HG03354 (cell line): ENCODE measurements around the gene NR2C2AP.

ENCODE experiments used
- ATAC-seq: cut with Tn5 transposase; IDR thresholded peaks from one replicate; pipeline ENCODE4 v1.9.1; 2021; ENCODE audit warnings: mild to moderate bottlenecking; ENCODE audit not compliant: unreplicated experiment, poor library complexity, severe bottlenecking

NR2C2AP gene

GRCh38 chr19:19155495-19156219 lies 47.6 kb downstream of the NR2C2AP start:
- ATAC-seq, result peak; percentile 76

GRCh38 chr19:19154768-19155494 lies 48.3 kb downstream of the NR2C2AP start:
- ATAC-seq, result no peak

DNA sequence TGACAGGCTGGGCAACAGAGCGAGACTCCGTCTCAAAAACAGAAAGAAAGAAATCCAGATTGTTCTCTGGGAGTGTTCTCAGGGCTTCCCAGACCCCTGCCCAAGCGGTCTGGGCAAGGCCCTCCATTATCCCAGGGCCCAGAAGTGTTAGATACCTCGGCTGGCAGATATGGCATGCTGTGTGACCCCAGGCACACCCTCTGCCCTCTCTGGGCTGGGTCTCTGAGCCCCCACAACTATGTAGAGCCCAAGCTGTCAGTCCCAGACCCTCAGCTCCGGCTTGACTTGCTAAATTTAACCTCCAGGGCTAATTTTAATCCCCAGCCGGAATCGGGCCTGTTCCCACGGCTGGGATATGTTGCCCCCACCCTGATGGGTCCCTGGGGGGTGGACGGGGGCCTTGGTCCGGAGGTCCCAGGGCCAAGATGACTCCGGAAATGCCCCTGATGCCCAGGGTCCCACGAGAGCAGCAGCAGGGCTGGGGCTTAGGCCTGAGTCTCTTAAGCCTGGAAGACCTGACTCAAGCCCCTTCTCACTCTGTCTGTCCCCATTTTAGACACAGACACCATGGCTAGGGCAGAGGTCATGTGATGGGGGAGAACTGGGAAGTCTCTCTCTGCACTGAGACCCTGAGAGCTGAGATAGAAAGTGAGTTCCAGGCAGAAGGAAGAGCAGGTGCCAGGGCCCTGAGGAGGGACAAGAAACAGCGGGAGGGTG lies 50.4 kb downstream of the NR2C2AP start:
- no peak for ATAC-seq

- no peak for ATAC-seq
Measured at GRCh38 chr19:19151418-19151817, 51.8 kb downstream of the NR2C2AP start.
